Stimulated activated CD8-positive, alpha-beta memory T cell treated with anti-CD3 and anti-CD28 coated beads, Interleukin-2, amount 100 ng/mL, for 1 hour (primary cell): ENCODE data around the gene GOLGA8N.

Experiments used
- DNase-seq, 2 donors: peaks; one replicate each; pipeline ENCODE4 v3.0.0-alpha.2; 2020; ENCODE audit warnings: low read depth in 2 of 2

GOLGA8N gene

DNA sequence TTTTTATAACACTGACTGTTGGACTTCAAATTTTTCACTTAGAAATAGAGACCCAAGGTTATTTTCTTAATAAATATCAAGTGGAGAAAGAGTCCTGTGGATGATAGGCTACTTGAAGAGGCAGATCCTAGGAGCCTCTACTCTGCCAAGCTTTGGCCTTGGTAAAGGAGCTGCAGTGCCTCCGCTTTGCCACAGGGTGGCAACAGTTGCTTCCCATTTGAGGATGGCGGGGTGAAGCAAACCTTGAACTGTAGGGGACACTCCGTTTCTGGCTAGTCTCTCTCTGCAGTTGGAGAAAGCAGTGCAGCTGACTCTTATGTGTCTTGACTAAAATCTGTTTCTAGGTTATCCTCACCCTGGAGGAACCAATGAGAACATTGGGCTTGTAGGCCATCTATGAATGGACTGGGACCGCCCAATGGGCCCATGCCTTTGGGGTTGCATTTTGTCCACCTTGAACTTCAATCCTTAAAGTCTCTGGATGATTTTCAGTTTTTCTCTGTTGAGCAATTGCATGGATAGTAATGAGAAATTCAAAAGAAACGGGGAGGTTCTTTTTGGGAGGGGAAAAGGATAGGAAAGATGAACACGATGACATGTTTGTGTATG is 58.1 kb downstream of the GOLGA8N start:
- DNase-seq: peak in 1 of 2 donors; percentile 15

- DNase-seq: no peak
Observed at GRCh38 chr15:32652178-32652577, 58.9 kb downstream of the GOLGA8N start.

DNA sequence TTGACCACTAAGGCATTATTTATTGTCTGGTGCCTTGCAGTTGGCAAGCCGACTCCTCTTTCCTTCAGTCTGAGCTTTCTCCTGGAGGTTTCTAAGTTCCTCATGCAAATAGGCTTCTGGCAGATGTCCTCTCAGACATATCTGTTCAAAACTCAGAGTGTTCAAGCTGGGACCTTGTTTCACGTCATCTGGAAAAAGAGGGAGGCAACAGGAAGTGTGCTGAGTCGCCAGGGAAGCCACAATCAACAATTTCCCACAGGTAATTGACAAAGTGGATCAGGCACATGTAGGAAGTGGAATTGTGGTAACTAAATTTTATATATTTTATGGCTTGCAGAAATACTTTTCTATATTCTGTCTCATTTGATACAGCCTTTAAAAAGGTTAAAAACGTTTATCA is 62.8 kb downstream of the GOLGA8N start:
- no peak for DNase-seq

DNA sequence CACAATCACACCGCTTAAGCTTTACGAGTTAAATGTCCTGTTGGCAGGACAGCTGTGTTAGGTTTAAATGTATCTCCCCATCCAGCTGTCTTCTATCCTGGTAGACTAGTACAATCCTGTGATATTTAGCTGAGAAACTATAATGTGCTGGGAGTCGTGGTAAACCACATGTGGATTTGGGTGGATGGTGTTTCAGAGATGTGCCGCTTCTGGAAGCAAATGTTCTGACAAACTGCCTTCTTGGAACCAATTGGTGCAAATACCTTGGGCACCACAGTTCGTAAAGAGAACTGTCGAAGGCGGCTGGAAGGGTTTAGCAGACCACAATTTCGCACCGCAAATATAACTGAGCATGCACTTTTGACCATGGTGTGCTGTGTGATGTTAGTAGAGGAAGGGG is 63.2 kb downstream of the GOLGA8N start:
- no peak for DNase-seq
